C4-2B (cell line): Measurements from ENCODE around the gene VWCE.

Source experiments
- ZFX ChIP-seq: fragments of 450-650 bp; IDR thresholded peaks from 2 replicates; pipeline ENCODE4 v1.6.1; 2017
- TF ChIP-seq, protein P1 (sequence below): fragments of 450-650 bp; conservative IDR thresholded peaks from 2 replicates; pipeline ENCODE4 v1.5.1; 2017; ENCODE audit warnings: mild to moderate bottlenecking

DNA sequence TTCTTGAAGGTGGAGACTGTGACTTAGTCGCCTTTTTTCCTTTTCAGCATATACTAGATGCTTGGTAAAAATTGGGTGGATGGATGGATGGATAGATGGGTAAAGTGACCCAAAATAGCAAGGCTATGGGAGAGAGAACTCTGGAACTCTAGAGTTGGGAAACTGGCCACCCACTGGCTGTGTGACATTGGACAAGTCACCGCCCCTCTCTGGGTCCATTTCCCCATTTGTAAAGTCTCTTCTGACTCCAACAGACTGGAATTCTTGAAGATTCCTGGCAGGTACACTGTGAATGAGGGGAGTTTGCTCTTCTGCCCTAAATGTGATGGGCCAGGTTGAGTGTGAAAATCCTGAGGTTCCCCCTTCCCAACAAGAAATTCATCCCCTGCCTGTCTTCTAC lies 45.9 kb upstream of the VWCE start:
- TF ChIP-seq, protein P1, sequence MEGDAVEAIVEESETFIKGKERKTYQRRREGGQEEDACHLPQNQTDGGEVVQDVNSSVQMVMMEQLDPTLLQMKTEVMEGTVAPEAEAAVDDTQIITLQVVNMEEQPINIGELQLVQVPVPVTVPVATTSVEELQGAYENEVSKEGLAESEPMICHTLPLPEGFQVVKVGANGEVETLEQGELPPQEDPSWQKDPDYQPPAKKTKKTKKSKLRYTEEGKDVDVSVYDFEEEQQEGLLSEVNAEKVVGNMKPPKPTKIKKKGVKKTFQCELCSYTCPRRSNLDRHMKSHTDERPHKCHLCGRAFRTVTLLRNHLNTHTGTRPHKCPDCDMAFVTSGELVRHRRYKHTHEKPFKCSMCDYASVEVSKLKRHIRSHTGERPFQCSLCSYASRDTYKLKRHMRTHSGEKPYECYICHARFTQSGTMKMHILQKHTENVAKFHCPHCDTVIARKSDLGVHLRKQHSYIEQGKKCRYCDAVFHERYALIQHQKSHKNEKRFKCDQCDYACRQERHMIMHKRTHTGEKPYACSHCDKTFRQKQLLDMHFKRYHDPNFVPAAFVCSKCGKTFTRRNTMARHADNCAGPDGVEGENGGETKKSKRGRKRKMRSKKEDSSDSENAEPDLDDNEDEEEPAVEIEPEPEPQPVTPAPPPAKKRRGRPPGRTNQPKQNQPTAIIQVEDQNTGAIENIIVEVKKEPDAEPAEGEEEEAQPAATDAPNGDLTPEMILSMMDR = no peak
- no peak for TF ChIP-seq ZFX
